Ovary (tissue), 3 donors: ENCODE data around the gene PGF.

Experiments
- CTCF ChIP-seq, 3 donors: fragments of 450-650 bp in 2 of 3; fragments of 200-600 bp in 1 of 3; IDR thresholded peaks; one replicate each; pipeline versions ENCODE4 v1.5.1 to v1.8.0; 2016 to 2022; ENCODE audit warnings: antibody characterized with exemption in 3 of 3, mild to moderate bottlenecking in 1 of 3
- EP300 ChIP-seq: sonication (generic); formaldehyde crosslinking; IDR thresholded peaks from one replicate; pipeline ENCODE4 v1.6.1; 2017; ENCODE audit warnings: antibody characterized with exemption
- POLR2A ChIP-seq: fragments of 450-650 bp; IDR thresholded peaks from one replicate; pipeline ENCODE4 v1.6.1; 2017; ENCODE audit warnings: antibody characterized with exemption, mild to moderate bottlenecking, moderate library complexity
- donor health status: DM: no; HTN: no; CAD: no.

- no peak for TF ChIP-seq POLR2A
- no peak for TF ChIP-seq CTCF (IDR thresholded peaks at IDR 0.05)
- TF ChIP-seq EP300 = no peak
Measured at GRCh38 chr14:74935360-74935680, 20.1 kb downstream of the PGF start.
